Liver (tissue), 3 donors: ENCODE results near the gene MAOA.

ENCODE experiments used
- FOXA1 ChIP-seq: IDR thresholded peaks from 2 replicates; pipeline ENCODE4 v1.6.1; 2016; ENCODE audit warnings: antibody characterized with exemption
- GABPA ChIP-seq, 2 donors: IDR thresholded peaks in 1 of 2; conservative IDR thresholded peaks in 1 of 2; 2 replicates each; pipeline ENCODE4 v1.6.1; 2016; ENCODE audit warnings: antibody characterized with exemption in 2 of 2, mild to moderate bottlenecking in 1 of 2, moderate library complexity in 1 of 2
- HNF4A ChIP-seq, 2 donors: conservative IDR thresholded peaks; 2 replicates each; pipeline ENCODE4 v1.6.1; 2016; ENCODE audit warnings: antibody characterized with exemption in 2 of 2, mild to moderate bottlenecking in 2 of 2
- JUND ChIP-seq, 2 donors: IDR thresholded peaks; 2 replicates each; pipeline ENCODE4 v1.6.1; 2016; ENCODE audit warnings: antibody characterized with exemption in 2 of 2
- RAD21 ChIP-seq, 2 donors: IDR thresholded peaks; 2 replicates each; pipeline ENCODE4 v1.6.1; 2016; ENCODE audit warnings: antibody characterized with exemption in 2 of 2, mild to moderate bottlenecking in 2 of 2
- TAF1 ChIP-seq: conservative IDR thresholded peaks from 2 replicates; pipeline ENCODE4 v1.6.1; 2016; ENCODE audit warnings: antibody characterized with exemption, mild to moderate bottlenecking
- YY1 ChIP-seq: IDR thresholded peaks from 2 replicates; pipeline ENCODE4 v1.6.1; 2016; ENCODE audit warnings: antibody characterized with exemption, mild to moderate bottlenecking
- TF ChIP-seq, protein P1 (sequence below): fragments of 150-350 bp; IDR thresholded peaks from 2 replicates; pipeline ENCODE4 v1.5.1; 2017; ENCODE audit warnings: improper control_type of control experiment, low read depth, low read length; ENCODE audit not compliant: missing input control
- TF ChIP-seq, protein P2 (sequence below): IDR thresholded peaks from 2 replicates; pipeline ENCODE4 v1.6.1; 2016; ENCODE audit warnings: antibody characterized with exemption
- TF ChIP-seq, protein P3 (sequence below): IDR thresholded peaks from 2 replicates; pipeline ENCODE4 v1.6.1; 2016; ENCODE audit warnings: antibody characterized with exemption
- TF ChIP-seq, protein P4 (sequence below): IDR thresholded peaks from 2 replicates; pipeline ENCODE4 v1.6.1; 2016; ENCODE audit warnings: antibody characterized with exemption, mild to moderate bottlenecking
- TF ChIP-seq, protein P5 (sequence below): IDR thresholded peaks from 2 replicates; pipeline ENCODE4 v1.6.1; 2016; ENCODE audit warnings: antibody characterized with exemption
- donor health status: healthy.
- donor health status: healthy.

DNA sequence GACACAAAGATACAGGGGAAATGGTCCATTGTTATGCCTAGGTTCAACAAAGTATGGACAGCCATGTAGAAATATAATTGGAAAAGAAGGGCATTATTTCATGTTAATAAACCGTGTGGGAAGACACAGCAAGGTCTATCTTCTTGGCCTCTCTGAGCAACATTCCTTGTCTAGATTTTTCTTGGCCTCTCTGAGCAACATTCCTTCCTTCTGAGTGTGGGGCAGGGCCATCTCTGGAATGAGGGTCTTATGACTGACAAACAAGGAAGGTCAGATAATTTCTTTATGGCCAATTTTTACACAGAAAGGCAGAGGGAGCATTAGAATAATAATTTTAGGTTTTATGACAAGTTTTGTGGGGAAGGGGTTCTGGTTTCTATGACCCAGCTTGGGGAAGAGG lies 24.3 kb upstream of the MAOA start:
- TF ChIP-seq, protein P1, sequence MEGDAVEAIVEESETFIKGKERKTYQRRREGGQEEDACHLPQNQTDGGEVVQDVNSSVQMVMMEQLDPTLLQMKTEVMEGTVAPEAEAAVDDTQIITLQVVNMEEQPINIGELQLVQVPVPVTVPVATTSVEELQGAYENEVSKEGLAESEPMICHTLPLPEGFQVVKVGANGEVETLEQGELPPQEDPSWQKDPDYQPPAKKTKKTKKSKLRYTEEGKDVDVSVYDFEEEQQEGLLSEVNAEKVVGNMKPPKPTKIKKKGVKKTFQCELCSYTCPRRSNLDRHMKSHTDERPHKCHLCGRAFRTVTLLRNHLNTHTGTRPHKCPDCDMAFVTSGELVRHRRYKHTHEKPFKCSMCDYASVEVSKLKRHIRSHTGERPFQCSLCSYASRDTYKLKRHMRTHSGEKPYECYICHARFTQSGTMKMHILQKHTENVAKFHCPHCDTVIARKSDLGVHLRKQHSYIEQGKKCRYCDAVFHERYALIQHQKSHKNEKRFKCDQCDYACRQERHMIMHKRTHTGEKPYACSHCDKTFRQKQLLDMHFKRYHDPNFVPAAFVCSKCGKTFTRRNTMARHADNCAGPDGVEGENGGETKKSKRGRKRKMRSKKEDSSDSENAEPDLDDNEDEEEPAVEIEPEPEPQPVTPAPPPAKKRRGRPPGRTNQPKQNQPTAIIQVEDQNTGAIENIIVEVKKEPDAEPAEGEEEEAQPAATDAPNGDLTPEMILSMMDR: no peak
- TF ChIP-seq YY1 (no peak), FOXA1 (no peak), JUND (IDR thresholded peaks at IDR 0.05) (no peak), TAF1 (no peak), GABPA (IDR thresholded peaks at IDR 0.05 in 1 of 2, conservative IDR thresholded peaks at IDR 0.05 in 1 of 2) (no peak), HNF4A (conservative IDR thresholded peaks at IDR 0.05) (no peak), RAD21 (IDR thresholded peaks at IDR 0.05) (no peak)
- TF ChIP-seq, protein P2, sequence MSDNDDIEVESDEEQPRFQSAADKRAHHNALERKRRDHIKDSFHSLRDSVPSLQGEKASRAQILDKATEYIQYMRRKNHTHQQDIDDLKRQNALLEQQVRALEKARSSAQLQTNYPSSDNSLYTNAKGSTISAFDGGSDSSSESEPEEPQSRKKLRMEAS: no peak
- TF ChIP-seq, protein P3, sequence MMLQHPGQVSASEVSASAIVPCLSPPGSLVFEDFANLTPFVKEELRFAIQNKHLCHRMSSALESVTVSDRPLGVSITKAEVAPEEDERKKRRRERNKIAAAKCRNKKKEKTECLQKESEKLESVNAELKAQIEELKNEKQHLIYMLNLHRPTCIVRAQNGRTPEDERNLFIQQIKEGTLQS: no peak
- TF ChIP-seq, protein P4, sequence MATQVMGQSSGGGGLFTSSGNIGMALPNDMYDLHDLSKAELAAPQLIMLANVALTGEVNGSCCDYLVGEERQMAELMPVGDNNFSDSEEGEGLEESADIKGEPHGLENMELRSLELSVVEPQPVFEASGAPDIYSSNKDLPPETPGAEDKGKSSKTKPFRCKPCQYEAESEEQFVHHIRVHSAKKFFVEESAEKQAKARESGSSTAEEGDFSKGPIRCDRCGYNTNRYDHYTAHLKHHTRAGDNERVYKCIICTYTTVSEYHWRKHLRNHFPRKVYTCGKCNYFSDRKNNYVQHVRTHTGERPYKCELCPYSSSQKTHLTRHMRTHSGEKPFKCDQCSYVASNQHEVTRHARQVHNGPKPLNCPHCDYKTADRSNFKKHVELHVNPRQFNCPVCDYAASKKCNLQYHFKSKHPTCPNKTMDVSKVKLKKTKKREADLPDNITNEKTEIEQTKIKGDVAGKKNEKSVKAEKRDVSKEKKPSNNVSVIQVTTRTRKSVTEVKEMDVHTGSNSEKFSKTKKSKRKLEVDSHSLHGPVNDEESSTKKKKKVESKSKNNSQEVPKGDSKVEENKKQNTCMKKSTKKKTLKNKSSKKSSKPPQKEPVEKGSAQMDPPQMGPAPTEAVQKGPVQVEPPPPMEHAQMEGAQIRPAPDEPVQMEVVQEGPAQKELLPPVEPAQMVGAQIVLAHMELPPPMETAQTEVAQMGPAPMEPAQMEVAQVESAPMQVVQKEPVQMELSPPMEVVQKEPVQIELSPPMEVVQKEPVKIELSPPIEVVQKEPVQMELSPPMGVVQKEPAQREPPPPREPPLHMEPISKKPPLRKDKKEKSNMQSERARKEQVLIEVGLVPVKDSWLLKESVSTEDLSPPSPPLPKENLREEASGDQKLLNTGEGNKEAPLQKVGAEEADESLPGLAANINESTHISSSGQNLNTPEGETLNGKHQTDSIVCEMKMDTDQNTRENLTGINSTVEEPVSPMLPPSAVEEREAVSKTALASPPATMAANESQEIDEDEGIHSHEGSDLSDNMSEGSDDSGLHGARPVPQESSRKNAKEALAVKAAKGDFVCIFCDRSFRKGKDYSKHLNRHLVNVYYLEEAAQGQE: no peak
- TF ChIP-seq, protein P5, sequence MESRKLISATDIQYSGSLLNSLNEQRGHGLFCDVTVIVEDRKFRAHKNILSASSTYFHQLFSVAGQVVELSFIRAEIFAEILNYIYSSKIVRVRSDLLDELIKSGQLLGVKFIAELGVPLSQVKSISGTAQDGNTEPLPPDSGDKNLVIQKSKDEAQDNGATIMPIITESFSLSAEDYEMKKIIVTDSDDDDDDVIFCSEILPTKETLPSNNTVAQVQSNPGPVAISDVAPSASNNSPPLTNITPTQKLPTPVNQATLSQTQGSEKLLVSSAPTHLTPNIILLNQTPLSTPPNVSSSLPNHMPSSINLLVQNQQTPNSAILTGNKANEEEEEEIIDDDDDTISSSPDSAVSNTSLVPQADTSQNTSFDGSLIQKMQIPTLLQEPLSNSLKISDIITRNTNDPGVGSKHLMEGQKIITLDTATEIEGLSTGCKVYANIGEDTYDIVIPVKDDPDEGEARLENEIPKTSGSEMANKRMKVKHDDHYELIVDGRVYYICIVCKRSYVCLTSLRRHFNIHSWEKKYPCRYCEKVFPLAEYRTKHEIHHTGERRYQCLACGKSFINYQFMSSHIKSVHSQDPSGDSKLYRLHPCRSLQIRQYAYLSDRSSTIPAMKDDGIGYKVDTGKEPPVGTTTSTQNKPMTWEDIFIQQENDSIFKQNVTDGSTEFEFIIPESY: no peak
